ENCODE data around the gene PIM2. TPM values are rescaled to one million over a fixed set of nuclear protein-coding genes. Genes with fewer than 3 reads are reported as not detected.

Gene PIM2
- total RNA-seq, result 9.4 and 14.8 TPM in 2 replicates

GRCh38 chrX:48918643-48919340 lies at the start of gene PIM2:
TSS of gene PIM2 (minus strand) at chrX:48919024. CDS start at chrX:48918834, 190 bp downstream.

GRCh38 chrX:48957477-48957826 lies 38.6 kb upstream of the PIM2 start, which contains the start of gene OTUD5:
TSS of gene OTUD5 (minus strand) at chrX:48957607. CDS start at chrX:48957570, 37 bp downstream.

GRCh38 chrX:48911412-48912182 lies 7.2 kb downstream of the PIM2 start, which contains the start of gene SLC35A2:
TSS of gene SLC35A2 (minus strand) at chrX:48911646. CDS start at chrX:48911636, 10 bp downstream.

GRCh38 chrX:48897625-48898306 lies 21.1 kb downstream of the PIM2 start, which contains the start of the genes PQBP1 and TIMM17B:
TSS of gene PQBP1 (plus strand) at chrX:48897930. CDS start at chrX:48898510, 580 bp downstream.
TSS of gene TIMM17B (minus strand) at chrX:48897768. CDS start at chrX:48897749, 19 bp downstream.

Other genes with a start within 250 kb of the PIM2 start
- 0.16 TPM in 1 of 2 replicates, not detected in the other for gene WAS, start 235.2 kb downstream of the PIM2 start, total RNA-seq
- gene SUV39H1, start 222.3 kb downstream of the PIM2 start, total RNA-seq, result 6.3 and 21.6 TPM in 2 replicates
- not detected in 2 replicates for gene GLOD5, start 157.3 kb downstream of the PIM2 start, total RNA-seq
- gene GATA1, start 132.4 kb downstream of the PIM2 start, total RNA-seq, result not detected in 2 replicates
- 26.1 and 29.4 TPM in 2 replicates for gene HDAC6, start 117.0 kb downstream of the PIM2 start, total RNA-seq
- not detected in 2 replicates for gene ERAS, start 92.5 kb downstream of the PIM2 start, total RNA-seq
- 7.1 and 10.5 TPM in 2 replicates for gene PCSK1N, start 83.4 kb downstream of the PIM2 start, total RNA-seq
- 71.7 and 75.1 TPM in 2 replicates for gene TIMM17B, start 21.3 kb downstream of the PIM2 start, total RNA-seq
- 49.7 and 69.4 TPM in 2 replicates for gene PQBP1, start 21.1 kb downstream of the PIM2 start, total RNA-seq
- gene SLC35A2, start 7.4 kb downstream of the PIM2 start, total RNA-seq, result 22.4 and 28.7 TPM in 2 replicates
- 27.7 and 38.7 TPM in 2 replicates for gene OTUD5, start 38.6 kb upstream of the PIM2 start, total RNA-seq
- gene KCND1, start 52.8 kb upstream of the PIM2 start, total RNA-seq, result 0.23 and 0.47 TPM in 2 replicates
- 14.6 and 16.2 TPM in 2 replicates for gene GRIPAP1, start 83.2 kb upstream of the PIM2 start, total RNA-seq
- 41.8 and 59.8 TPM in 2 replicates for gene TFE3, start 124.3 kb upstream of the PIM2 start, total RNA-seq
- gene CCDC120, start 140.0 kb upstream of the PIM2 start, total RNA-seq, result 5.5 and 6.6 TPM in 2 replicates
- 9.7 and 9.8 TPM in 2 replicates for gene PRAF2, start 155.0 kb upstream of the PIM2 start, total RNA-seq
- gene WDR45, start 160.9 kb upstream of the PIM2 start, total RNA-seq, result 33.5 and 56.9 TPM in 2 replicates
- 19.7 and 30.4 TPM in 2 replicates for gene GPKOW, start 204.7 kb upstream of the PIM2 start, total RNA-seq
- 4.8 and 11.0 TPM in 2 replicates for gene MAGIX, start 243.7 kb upstream of the PIM2 start, total RNA-seq

Data from hair follicular keratinocyte (primary cell).